HCT116 (cell line): Measurements from ENCODE around the gene SH3GLB2.

ENCODE experiments used
- ATF3 ChIP-seq: IDR thresholded peaks from 2 replicates; pipeline ENCODE4 v1.6.1; 2012
- CTCF ChIP-seq, 3 experiments: fragments of 200-600 bp in 1 of 3; sonication (generic) in 1 of 3; IDR thresholded peaks in 2 of 3; conservative IDR thresholded peaks in 1 of 3; 2 replicates each; pipeline ENCODE4 v1.5.1; 2012 to 2017; ENCODE audit warnings: low read depth in 2 of 3, low read length in 2 of 3, antibody characterized with exemption in 1 of 3, borderline replicate concordance in 1 of 3, control low read depth in 1 of 3, mild to moderate bottlenecking in 1 of 3, mixed read lengths in 1 of 3, mixed run types in 1 of 3, moderate library complexity in 1 of 3; ENCODE audit not compliant: insufficient read depth in 1 of 3
- ELF1 ChIP-seq: IDR thresholded peaks from 2 replicates; pipeline ENCODE4 v1.6.1; 2012; ENCODE audit warnings: low read depth, borderline replicate concordance
- EZH2 ChIP-seq: fragments of 200-600 bp; sonication (generic); IDR thresholded peaks from 2 replicates; pipeline ENCODE4 v1.6.1; 2017; ENCODE audit warnings: antibody characterized with exemption, mixed run types
- JUND ChIP-seq: IDR thresholded peaks from 2 replicates; pipeline ENCODE4 v1.6.1; 2012
- POLR2A ChIP-seq: IDR thresholded peaks from 2 replicates; pipeline ENCODE4 v1.7.0; 2011; ENCODE audit warnings: borderline replicate concordance; ENCODE audit not compliant: insufficient read depth, insufficient read length; ENCODE audit errors: extremely low read depth
- REST ChIP-seq: IDR thresholded peaks from 2 replicates; pipeline ENCODE4 v1.6.1; 2012; ENCODE audit warnings: low read depth
- SP1 ChIP-seq: IDR thresholded peaks from 2 replicates; pipeline ENCODE4 v1.6.1; 2012; ENCODE audit warnings: low read depth
- TCF7L2 ChIP-seq: IDR thresholded peaks from 2 replicates; pipeline ENCODE4 v1.7.0; 2011; ENCODE audit warnings: borderline replicate concordance, inconsistent platforms; ENCODE audit not compliant: insufficient read depth, insufficient read length; ENCODE audit errors: extremely low read depth
- YY1 ChIP-seq: IDR thresholded peaks from 2 replicates; pipeline ENCODE4 v1.6.1; 2011; ENCODE audit warnings: low read length, low read depth, moderate library complexity, mild to moderate bottlenecking; ENCODE audit not compliant: insufficient replicate concordance; ENCODE audit errors: extremely low read depth
- ZBTB33 ChIP-seq: IDR thresholded peaks from 2 replicates; pipeline ENCODE4 v1.6.1; 2011; ENCODE audit warnings: mild to moderate bottlenecking, low read length, moderate library complexity; ENCODE audit not compliant: insufficient replicate concordance; ENCODE audit errors: extremely low read depth

GRCh38 chr9:128999581-129000206 lies 28.4 kb downstream of the SH3GLB2 start:
- TF ChIP-seq CTCF (IDR thresholded peaks at IDR 0.05 in 2 of 3, conservative IDR thresholded peaks at IDR 0.05 in 1 of 3; ENCODE audit: borderline replicate concordance in 1 of 3, insufficient read depth in 1 of 3, low read depth in 2 of 3, low read length in 2 of 3) (no peak), REST (no peak), ELF1 (no peak), ZBTB33 (no peak), ATF3 (no peak), EZH2 (no peak), POLR2A (no peak), JUND (no peak), TCF7L2 (no peak), SP1 (no peak), YY1 (no peak)
